Testis (tissue), 3 donors: ENCODE results near the gene PPHLN1. TPM values are rescaled to one million over a fixed set of nuclear protein-coding genes. Genes with fewer than 3 reads are reported as not detected.
A peak's percentile ranks its signal among the peaks of the same experiment; 100 is the strongest.

ENCODE experiments used
- DNase-seq: peaks from one replicate; pipeline ENCODE4 v3.0.0-alpha.2; 2019
- H3K27ac ChIP-seq, 2 donors: fragments of 200-600 bp; sonication (generic); one replicate each; pipeline ENCODE4 v1.5.1; 2019
- H3K27me3 ChIP-seq: fragments of 200-600 bp; sonication (generic); one replicate; pipeline ENCODE4 v1.5.1; 2019
- H3K36me3 ChIP-seq: fragments of 200-600 bp; sonication (generic); one replicate; pipeline ENCODE4 v1.5.1; 2017; ENCODE audit warnings: low read depth; ENCODE audit errors: missing control alignments
- H3K4me1 ChIP-seq: fragments of 200-600 bp; sonication (generic); one replicate; pipeline ENCODE4 v1.5.1; 2019
- H3K4me3 ChIP-seq, 2 donors: fragments of 200-600 bp; sonication (generic); one replicate each; pipeline ENCODE4 v1.5.1; 2017 to 2019
- H3K9me3 ChIP-seq: fragments of 200-600 bp; sonication (generic); one replicate; pipeline ENCODE4 v1.5.1; 2017
- CTCF ChIP-seq, 3 experiments: fragments of 450-650 bp in 2 of 3; fragments of 200-600 bp in 1 of 3; sonication (generic) in 1 of 3; IDR thresholded peaks; one replicate each; pipeline ENCODE4 v1.5.1; 2016 to 2019; ENCODE audit warnings: antibody characterized with exemption in 3 of 3, mild to moderate bottlenecking in 2 of 3, moderate library complexity in 1 of 3
- POLR2A ChIP-seq: fragments of 450-650 bp; IDR thresholded peaks from one replicate; pipeline ENCODE4 v1.6.1; 2017; ENCODE audit warnings: antibody characterized with exemption, mild to moderate bottlenecking, moderate library complexity
- WGBS, 2 donors: methylation state at CpG; one replicate each; pipeline ENCODE4 v1.1.5; 2018; 5-methylcytosine and 5-hydroxymethylcytosine counted together
- intact Hi-C: fragments of 100-400 bp; cut with DNase I; formaldehyde crosslinking; loops from one replicate; pipeline ENCODE4 v1.15.1; 2023; ENCODE audit warnings: low total_unique reads
- polyA plus RNA-seq: library from polyadenylated mRNA; stranded (reverse); fragments of 350-450 nt; fragmentation: Illumina TruSeq; extraction: RNeasy Lipid Tissue Mini Kit (QIAGEN cat#74804); gene quantifications from one replicate; pipeline ENCODE4 v1.2.3, GENCODE V29; 2014; ENCODE audit warnings: low read depth, low replicate concordance; ENCODE audit not compliant: insufficient read depth
- total RNA-seq, 2 donors: library from RNA; depleted of rRNA; stranded (reverse); fragments of >200 nt; gene quantifications; one replicate each; pipeline ENCODE4 v1.2.3, GENCODE V29; 2016

PPHLN1 gene
- total and polyA plus RNA-seq, 3 donors from 2014 or later, result 83.1 to 101 (median 91.7) TPM

DNA sequence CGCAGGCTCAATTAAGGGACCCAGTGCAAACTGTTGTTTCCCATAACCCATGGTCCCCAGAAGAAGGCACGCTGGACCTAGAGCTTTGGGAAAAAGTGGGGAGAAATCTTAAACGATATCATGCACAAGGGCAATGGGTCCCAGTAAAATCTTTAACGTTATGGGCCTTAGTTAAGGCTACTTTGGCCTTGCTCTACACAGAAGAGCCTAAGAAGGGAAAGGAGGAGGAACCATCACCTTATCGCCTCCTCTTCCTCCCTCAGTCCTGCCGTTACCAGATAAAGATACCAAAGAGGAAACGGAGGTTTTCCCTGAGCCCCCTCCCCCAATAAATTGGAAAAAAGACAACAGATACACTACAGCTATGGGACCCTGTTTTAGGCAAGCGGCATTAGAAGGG, 116.9 kb downstream of the PPHLN1 start:
- Histone ChIP-seq H3K36me3 (no peaks in the 10 kb centered on the region), H3K4me1 (no peaks in the 10 kb centered on the region), H3K27me3 (no peaks in the 10 kb centered on the region), H3K4me3 (no peak overlapping the region), H3K27ac (no peak overlapping the region), H3K9me3 (no peaks in the 10 kb centered on the region)
- WGBS, 2 donors, result 92 to 93% methylated on average over 8 of the region's 8 CpGs
- intact Hi-C loops, result no loop called here
- DNase-seq, result no peak
- no peak for TF ChIP-seq CTCF (IDR thresholded peaks at IDR 0.05)
- no peak for TF ChIP-seq POLR2A

DNA sequence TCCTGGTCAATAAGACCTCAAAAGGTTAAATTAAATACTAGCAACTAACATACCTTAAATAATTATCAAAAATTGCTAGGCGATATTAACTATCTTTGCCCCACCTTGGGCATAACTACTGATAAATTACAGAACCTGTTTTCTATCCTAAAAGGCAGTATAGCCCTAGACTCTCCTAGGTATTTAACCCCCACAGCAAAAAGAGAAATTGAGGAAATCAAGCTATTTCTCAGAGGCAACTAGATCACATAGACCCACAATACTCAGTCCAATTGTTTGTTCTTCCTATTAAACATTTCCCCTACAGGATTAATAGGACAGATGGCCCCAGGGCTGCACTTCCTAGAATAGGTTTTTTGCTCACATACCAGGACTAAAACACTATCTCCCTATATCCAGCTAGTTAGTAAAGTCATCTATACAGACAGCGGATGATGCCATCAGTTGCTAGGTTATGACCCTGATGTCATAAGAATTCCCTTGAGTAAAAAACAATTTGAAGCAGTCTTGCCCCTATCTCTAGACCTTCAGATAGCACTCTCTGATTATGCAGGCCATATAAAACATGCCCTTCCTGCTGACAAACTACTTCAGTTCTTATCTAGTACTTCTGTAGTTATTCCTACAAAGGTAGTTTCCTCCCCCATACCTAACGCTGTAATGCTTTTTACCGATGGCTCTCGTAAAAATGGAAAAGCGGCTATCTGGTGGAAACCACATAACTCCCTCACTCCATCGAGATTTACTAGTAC, 118.4 kb downstream of the PPHLN1 start:
- H3K36me3 ChIP-seq, result no peaks in the 10 kb centered on the region
- no peak for DNase-seq
- no peak overlapping the region for H3K27ac ChIP-seq
- TF ChIP-seq CTCF (IDR thresholded peaks at IDR 0.05) (no peak), POLR2A (no peak)
- no peaks in the 10 kb centered on the region for H3K9me3 ChIP-seq
- H3K4me3 ChIP-seq, result no peak overlapping the region
- no peaks in the 10 kb centered on the region for H3K4me1 ChIP-seq
- H3K27me3 ChIP-seq, result no peaks in the 10 kb centered on the region
- 95 to 96% methylated on average over 7 of the region's 7 CpGs for WGBS, 2 donors
- intact Hi-C loops, result no loop called here

DNA sequence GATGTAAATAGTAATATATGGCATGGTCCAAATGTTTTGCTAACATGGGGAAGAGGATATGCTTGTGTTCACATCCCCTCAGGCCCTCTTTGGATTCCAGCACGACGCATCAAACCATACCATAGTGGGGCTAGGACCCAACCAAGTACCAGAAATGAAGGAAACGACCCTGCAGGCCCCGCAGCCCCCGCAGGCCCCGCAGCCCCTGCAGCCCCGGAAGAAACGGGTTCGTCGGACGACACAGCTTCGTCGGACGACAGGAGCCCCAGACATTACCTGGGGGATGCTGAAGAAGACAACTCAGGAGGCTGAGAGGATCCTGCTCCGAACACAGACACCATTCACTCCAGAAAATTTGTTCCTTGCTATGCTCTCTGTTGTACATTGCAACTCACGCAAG, 119.9 kb downstream of the PPHLN1 start:
- Histone ChIP-seq H3K27me3 (no peaks in the 10 kb centered on the region), H3K9me3 (no peaks in the 10 kb centered on the region), H3K4me1 (no peaks in the 10 kb centered on the region), H3K36me3 (no peaks in the 10 kb centered on the region), H3K27ac (no peak overlapping the region), H3K4me3 (no peak overlapping the region)
- WGBS, 2 donors, result 96% methylated on average over 16 of the region's 16 CpGs
- TF ChIP-seq CTCF (IDR thresholded peaks at IDR 0.05) (no peak), POLR2A (no peak)
- intact Hi-C loops, result no loop called here
- no peak for DNase-seq

DNA sequence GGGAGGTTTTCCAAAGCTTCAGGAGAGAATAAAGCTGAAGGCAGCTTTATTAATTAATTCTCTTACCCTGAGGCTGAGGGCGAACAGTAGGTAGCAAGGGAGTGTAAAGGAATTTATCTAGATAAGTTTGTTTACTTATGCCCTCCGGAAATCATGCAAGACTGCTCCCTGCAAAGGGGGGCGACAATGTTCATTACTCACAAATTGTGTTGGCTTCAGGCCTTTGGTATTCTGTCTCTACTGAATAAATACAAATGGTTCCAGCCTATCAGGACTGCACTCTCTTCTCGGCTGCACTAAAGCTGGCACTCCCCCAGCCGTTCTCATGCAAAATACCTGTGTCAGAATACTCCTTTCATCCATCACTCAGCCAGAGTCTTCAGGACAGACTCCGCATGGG, 120.8 kb downstream of the PPHLN1 start:
- no peaks in the 10 kb centered on the region for H3K36me3 ChIP-seq
- no peak overlapping the region for H3K27ac ChIP-seq
- no peak overlapping the region for H3K4me3 ChIP-seq
- intact Hi-C loops, result no loop called here
- 54 to 71% methylated on average over 6 of the region's 6 CpGs for WGBS, 2 donors
- no peak for TF ChIP-seq CTCF (IDR thresholded peaks at IDR 0.05)
- TF ChIP-seq POLR2A, result no peak
- no peaks in the 10 kb centered on the region for H3K9me3 ChIP-seq
- peak; percentile 22 for DNase-seq
- H3K27me3 ChIP-seq, result no peaks in the 10 kb centered on the region
- H3K4me1 ChIP-seq, result no peaks in the 10 kb centered on the region

DNA sequence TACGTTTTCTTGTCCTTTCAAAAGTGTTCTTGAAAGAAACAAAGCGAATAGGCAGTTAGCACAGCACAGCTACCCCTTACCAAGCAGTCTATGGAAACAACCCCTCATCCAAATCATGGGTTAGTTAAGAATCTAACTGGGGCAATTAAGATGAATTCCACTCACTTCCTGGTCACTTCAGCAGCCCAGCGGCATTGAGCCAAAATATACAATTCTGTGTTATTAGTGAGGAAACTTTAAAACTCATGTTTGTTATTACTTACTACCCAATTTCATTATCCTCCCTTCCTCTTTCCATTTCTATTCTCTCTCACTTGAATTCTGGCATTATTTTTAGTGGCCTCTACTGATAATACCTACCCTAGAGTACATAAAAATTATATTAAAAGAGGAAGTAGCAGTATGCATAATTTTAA, 121.4 kb downstream of the PPHLN1 start:
- WGBS, 2 donors, result 61 to 66% methylated on average over 3 of the region's 3 CpGs

More for the DNA sequence above, 121.4 kb downstream of the PPHLN1 start:
- no peak overlapping the region for H3K4me3 ChIP-seq
- intact Hi-C loops, result no loop called here
- H3K27me3 ChIP-seq, result no peaks in the 10 kb centered on the region
- no peak for DNase-seq
- no peaks in the 10 kb centered on the region for H3K36me3 ChIP-seq
- H3K9me3 ChIP-seq, result no peaks in the 10 kb centered on the region
- TF ChIP-seq POLR2A (no peak), CTCF (IDR thresholded peaks at IDR 0.05) (no peak)
- no peaks in the 10 kb centered on the region for H3K4me1 ChIP-seq
- no peak overlapping the region for H3K27ac ChIP-seq
